IPS DF 4.7 (cell line): ENCODE measurements around the gene KRTAP25-1.

Experiments
- DNase-seq: peaks from one replicate; pipeline ENCODE4 v3.0.0-alpha.2; 2013; ENCODE audit warnings: low spot score; ENCODE audit errors: extremely low read depth

KRTAP25-1 gene

GRCh38 chr21:30289215-30289614 is at the start of gene KRTAP25-1:
Gene KRTAP25-1 (minus strand): TSS chr21:30289514. CDS start chr21:30289490, 24 bp downstream.
- DNase-seq, result no peak

GRCh38 chr21:30338717-30339116 is 49.4 kb upstream of the KRTAP25-1 start:
- DNase-seq, result no peak

- DNase-seq, result no peak
Observed at GRCh38 chr21:30337772-30338171, 48.5 kb upstream of the KRTAP25-1 start.

DNA sequence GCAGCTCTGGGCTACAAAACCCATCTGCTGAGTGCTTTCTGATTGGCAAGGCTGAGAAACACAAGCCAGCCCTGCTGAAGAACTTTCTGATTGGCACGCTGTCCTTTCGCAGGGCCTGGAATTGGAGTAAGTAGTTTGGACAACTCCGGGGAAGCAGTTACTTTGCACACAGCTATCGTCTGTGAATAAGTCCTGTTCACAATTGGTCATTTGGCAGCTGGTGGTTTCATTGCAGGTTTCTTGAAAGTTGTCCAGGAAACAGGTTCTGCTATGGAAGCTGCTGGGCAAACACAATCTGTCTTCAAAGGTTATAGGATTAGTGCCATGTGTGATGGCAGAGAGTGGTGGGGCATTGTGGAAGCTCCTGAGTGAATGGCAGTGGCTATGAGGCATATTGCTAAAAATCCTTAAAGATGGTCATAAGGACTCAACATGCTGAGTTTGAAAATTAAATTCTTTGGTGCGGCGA is 48.0 kb upstream of the KRTAP25-1 start, which contains the start of gene KRTAP27-1:
Gene KRTAP27-1, minus strand, starts transcription at position 419 of the 469 bp plus-strand sequence. Its CDS starts 26 bp downstream, at position 393.
- no peak for DNase-seq

- DNase-seq, result no peak
Observed at GRCh38 chr21:30336596-30336995, 47.3 kb upstream of the KRTAP25-1 start.

DNA sequence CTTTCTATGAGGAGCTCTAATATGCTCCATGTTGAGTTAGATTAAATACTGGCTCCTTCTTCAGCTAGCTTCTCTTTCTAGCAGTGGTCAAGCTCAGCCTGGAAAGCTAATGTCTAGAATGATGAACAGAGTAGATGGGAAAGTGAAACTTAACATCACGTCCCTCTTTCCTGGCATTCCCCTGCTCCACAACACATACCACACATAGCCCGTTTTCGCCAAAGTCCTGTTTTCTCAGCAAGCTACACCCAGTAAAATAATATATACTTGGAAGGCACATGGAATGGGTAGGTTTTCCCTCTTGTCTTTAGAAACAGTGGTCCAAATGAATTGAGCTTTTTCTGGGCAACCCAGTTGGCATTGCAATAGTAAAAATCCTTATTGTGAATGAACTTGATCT is 44.4 kb upstream of the KRTAP25-1 start:
- DNase-seq, result no peak

GRCh38 chr21:30332681-30333080 is 43.4 kb upstream of the KRTAP25-1 start:
- no peak for DNase-seq

- DNase-seq, result no peak
Observed at GRCh38 chr21:30329203-30329875, 40.0 kb upstream of the KRTAP25-1 start.

DNA sequence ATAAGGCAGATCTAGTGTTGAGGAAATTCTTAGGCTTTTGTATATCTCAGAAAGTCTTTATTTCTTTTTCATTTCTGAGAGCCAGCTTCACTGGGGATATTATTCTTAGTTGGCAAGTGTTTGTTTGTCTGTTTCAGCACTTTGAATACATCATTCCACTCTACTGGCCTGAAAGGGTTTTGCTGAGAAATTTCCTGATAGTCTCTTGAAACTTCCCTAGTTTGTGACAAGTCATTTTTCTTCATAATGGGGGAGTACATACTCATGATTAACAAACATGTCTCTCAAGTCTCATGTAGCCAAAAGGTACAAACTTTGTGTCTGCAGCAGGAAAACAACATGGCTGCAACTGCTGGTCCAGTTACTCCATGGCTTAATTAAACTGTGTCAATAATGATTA is 37.1 kb upstream of the KRTAP25-1 start:
- no peak for DNase-seq

GRCh38 chr21:30320215-30320614 is 30.9 kb upstream of the KRTAP25-1 start, which contains the start of gene KRTAP26-1:
Gene KRTAP26-1 (minus strand): TSS chr21:30320315. CDS start chr21:30320035, 280 bp downstream.
- no peak for DNase-seq

- no peak for DNase-seq
Observed at GRCh38 chr21:30315701-30316100, 26.4 kb upstream of the KRTAP25-1 start.

- DNase-seq, result no peak
Observed at GRCh38 chr21:30306884-30307283, 17.6 kb upstream of the KRTAP25-1 start.

DNA sequence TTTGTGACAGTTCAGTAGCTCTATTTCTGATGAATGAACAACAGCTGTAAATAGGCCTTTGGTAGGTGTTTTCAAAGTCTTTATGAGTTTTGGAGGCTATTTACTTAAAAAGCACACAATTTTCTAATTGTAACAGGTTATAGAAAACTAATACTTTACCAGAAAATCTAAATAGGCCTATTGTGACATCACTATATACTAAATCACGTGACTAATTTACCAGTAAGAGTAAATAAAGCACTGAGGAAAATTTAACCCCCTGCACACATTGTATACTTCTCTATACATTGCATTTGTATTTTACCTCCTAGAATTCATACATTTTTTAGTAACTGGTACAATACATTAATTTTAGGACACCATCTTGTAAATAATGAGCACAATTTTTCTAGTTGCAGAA is 15.8 kb upstream of the KRTAP25-1 start:
- no peak for DNase-seq

- no peak for DNase-seq
Observed at GRCh38 chr21:30282850-30283249, 6.5 kb downstream of the KRTAP25-1 start, which contains the start of gene KRTAP24-1. Gene KRTAP24-1 (minus strand): TSS chr21:30282950. CDS start chr21:30282932, 18 bp downstream.

- no peak for DNase-seq
Observed at GRCh38 chr21:30271611-30272010, 17.7 kb downstream of the KRTAP25-1 start.

- DNase-seq, result no peak
Observed at GRCh38 chr21:30271156-30271555, 18.2 kb downstream of the KRTAP25-1 start.

DNA sequence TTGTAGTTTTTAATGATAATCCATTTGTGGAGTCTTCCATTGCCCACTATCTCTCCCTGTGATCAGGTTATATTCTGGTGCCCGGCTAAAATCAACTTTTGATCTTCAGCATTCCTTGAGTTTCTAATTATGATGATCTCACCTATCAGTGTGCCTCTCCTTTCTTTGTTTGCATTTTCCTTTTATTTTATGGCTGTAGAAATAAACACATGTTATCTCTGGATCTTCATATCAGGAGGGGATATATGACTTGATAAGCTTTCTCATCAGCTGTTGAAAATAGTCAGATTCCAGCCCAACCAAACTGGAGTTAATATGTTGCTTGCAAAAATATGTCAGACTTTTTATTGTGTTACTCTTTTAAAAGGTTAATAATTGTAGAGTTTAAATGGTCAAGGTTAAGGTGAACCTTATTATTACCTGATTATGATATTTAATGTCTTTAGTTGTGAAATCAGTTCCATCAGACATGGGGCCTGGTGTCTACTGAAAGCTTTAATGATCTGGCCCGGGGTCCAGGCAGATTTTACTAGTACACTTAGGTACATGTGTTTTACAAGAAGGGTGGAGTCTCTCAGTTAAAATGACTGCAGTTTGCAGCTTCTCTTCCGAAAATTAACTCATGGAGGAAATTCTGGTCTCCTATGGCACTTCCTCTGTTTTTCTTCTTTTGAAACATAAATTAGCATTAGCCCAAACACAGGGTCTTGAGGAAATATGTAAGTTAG is 19.3 kb downstream of the KRTAP25-1 start:
- no peak for DNase-seq

- peak; percentile 33 for DNase-seq
Observed at GRCh38 chr21:30268608-30269197, 20.6 kb downstream of the KRTAP25-1 start.

DNA sequence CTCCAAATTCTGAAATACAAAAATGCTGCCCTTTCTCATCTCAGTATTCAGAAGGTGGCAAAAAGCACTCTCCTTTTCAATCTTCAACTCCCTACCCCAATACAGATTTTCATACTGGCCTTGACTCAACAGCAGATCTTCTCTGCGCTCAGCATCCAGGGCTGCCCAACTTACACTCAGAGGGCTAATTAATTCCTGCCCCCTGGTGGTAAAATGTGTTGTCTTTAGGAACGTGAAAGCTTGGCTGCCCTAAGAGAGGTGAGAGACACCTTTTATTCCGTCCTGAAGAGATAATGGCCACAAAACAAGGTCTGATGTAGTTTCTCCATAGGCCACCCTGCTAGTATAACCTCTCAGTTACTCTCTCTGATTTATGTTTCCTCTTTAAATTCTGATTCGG is 31.5 kb downstream of the KRTAP25-1 start:
- peak; percentile 58 for DNase-seq

- DNase-seq, result no peak
Observed at GRCh38 chr21:30256100-30256499, 33.2 kb downstream of the KRTAP25-1 start.

DNA sequence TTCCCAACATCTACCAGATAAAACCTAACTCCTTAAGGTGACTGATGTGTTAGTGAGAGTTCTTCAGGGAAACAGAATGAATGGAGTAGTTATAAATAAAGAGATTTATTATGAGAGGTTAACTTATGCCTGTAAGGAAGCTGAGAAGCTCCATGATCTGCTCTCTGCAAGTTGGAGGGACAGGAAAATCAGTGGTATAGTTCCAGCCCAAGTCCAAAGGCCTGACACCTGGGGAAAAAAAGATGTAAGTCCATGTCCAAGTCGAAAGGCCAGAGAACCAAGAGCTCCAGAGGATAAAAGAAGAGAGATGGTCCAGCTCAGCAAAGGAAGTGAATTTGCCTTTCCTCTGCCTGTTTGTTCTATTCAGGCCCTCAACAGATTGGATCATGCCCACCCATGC is 33.6 kb downstream of the KRTAP25-1 start:
- DNase-seq, result no peak

- DNase-seq, result no peak
Observed at GRCh38 chr21:30251781-30252180, 37.5 kb downstream of the KRTAP25-1 start.
